ENCODE results near the gene ZSWIM3. TPM values are rescaled to one million over a fixed set of nuclear protein-coding genes. Genes with fewer than 3 reads are reported as not detected.

The ZSWIM3 gene
- total and polyA plus RNA-seq, 2 of the 13 experiments (the other 11 are each of a cell fraction or from before 2014, with no cell fraction given) = 5.2 to 5.8 TPM

GRCh38 chr20:45921337-45922189, 64.1 kb downstream of the ZSWIM3 start (continued):
- TF ChIP-seq, protein P1, sequence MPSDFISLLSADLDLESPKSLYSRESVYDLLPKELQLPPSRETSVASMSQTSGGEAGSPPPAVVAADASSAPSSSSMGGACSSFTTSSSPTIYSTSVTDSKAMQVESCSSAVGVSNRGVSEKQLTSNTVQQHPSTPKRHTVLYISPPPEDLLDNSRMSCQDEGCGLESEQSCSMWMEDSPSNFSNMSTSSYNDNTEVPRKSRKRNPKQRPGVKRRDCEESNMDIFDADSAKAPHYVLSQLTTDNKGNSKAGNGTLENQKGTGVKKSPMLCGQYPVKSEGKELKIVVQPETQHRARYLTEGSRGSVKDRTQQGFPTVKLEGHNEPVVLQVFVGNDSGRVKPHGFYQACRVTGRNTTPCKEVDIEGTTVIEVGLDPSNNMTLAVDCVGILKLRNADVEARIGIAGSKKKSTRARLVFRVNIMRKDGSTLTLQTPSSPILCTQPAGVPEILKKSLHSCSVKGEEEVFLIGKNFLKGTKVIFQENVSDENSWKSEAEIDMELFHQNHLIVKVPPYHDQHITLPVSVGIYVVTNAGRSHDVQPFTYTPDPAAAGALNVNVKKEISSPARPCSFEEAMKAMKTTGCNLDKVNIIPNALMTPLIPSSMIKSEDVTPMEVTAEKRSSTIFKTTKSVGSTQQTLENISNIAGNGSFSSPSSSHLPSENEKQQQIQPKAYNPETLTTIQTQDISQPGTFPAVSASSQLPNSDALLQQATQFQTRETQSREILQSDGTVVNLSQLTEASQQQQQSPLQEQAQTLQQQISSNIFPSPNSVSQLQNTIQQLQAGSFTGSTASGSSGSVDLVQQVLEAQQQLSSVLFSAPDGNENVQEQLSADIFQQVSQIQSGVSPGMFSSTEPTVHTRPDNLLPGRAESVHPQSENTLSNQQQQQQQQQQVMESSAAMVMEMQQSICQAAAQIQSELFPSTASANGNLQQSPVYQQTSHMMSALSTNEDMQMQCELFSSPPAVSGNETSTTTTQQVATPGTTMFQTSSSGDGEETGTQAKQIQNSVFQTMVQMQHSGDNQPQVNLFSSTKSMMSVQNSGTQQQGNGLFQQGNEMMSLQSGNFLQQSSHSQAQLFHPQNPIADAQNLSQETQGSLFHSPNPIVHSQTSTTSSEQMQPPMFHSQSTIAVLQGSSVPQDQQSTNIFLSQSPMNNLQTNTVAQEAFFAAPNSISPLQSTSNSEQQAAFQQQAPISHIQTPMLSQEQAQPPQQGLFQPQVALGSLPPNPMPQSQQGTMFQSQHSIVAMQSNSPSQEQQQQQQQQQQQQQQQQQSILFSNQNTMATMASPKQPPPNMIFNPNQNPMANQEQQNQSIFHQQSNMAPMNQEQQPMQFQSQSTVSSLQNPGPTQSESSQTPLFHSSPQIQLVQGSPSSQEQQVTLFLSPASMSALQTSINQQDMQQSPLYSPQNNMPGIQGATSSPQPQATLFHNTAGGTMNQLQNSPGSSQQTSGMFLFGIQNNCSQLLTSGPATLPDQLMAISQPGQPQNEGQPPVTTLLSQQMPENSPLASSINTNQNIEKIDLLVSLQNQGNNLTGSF (CRISPR knock-in tag; IDR thresholded peaks at IDR 0.05) = no peak
- TF ChIP-seq ZNF816 (CRISPR knock-in tag; IDR thresholded peaks at IDR 0.05; ENCODE audit: borderline replicate concordance) (no peak), CBX5 (CRISPR knock-in tag; IDR thresholded peaks at IDR 0.05; ENCODE audit: borderline replicate concordance) (peak; percentile 72; the same call in 1 of the 2 replicates), GZF1 (CRISPR knock-in tag; IDR thresholded peaks at IDR 0.05) (peak; percentile 86; the same call in 1 of the 2 replicates), SALL2 (CRISPR knock-in tag; IDR thresholded peaks at IDR 0.05) (0 out of 2 replicates have a peak, but pooled peaks have one; percentile 10), ZNF660 (CRISPR knock-in tag; IDR thresholded peaks at IDR 0.05; ENCODE audit: borderline replicate concordance, low read depth) (no peak), TOE1 (CRISPR knock-in tag; IDR thresholded peaks at IDR 0.05) (no peak), RXRA (CRISPR knock-in tag; IDR thresholded peaks at IDR 0.05) (peak; percentile 59; the same call in 1 of the 2 replicates), RFX3 (CRISPR knock-in tag; IDR thresholded peaks at IDR 0.05) (0 out of 2 replicates have a peak, but pooled peaks have one; percentile 17), ARID4A (CRISPR knock-in tag; IDR thresholded peaks at IDR 0.05; ENCODE audit: borderline replicate concordance) (peak; percentile 31; the same call in 1 of the 2 replicates), MXD4 (CRISPR knock-in tag; IDR thresholded peaks at IDR 0.05) (no peak), ZNF614 (CRISPR knock-in tag; IDR thresholded peaks at IDR 0.05; ENCODE audit: borderline replicate concordance) (no peak), BCL6 (CRISPR knock-in tag; IDR thresholded peaks at IDR 0.05) (peak; percentile 17; the same call in 1 of the 2 replicates), STAG1 (CRISPR knock-in tag; IDR thresholded peaks at IDR 0.05) (no peak), SMARCE1 (IDR thresholded peaks at IDR 0.05; ENCODE audit: borderline replicate concordance) (no peak), PRMT3 (CRISPR knock-in tag; IDR thresholded peaks at IDR 0.05; ENCODE audit: borderline replicate concordance, low read depth) (no peak), GABPA (IDR thresholded peaks at IDR 0.05; ENCODE audit: low read depth, low read length) (no peak), GABPA (CRISPR knock-in tag; IDR thresholded peaks at IDR 0.05; ENCODE audit: low read depth) (no peak), ZNF33A (CRISPR knock-in tag; IDR thresholded peaks at IDR 0.05; ENCODE audit: borderline replicate concordance) (no peak), CCAR2 (optimal IDR thresholded peaks at IDR 0.05; ENCODE audit: low read depth, low read length) (no peak), MTA1 (CRISPR knock-in tag; IDR thresholded peaks at IDR 0.05; ENCODE audit: borderline replicate concordance) (peak; percentile 47; the same call in 1 of the 2 replicates)

Data from HepG2 (cell line).